GM12801 (cell line): ENCODE results near the gene PFDN1.

Experiments used
- CTCF ChIP-seq: IDR thresholded peaks from one replicate; pipeline ENCODE4 v1.5.1; 2011; ENCODE audit warnings: control low read depth; ENCODE audit not compliant: insufficient read length; ENCODE audit errors: extremely low read depth

Gene PFDN1

GRCh38 chr5:140202610-140203009, 100.3 kb downstream of the PFDN1 start:
- no peak for TF ChIP-seq CTCF

GRCh38 chr5:140202078-140202477, 100.8 kb downstream of the PFDN1 start:
- no peak for TF ChIP-seq CTCF

GRCh38 chr5:140197023-140197422, 105.9 kb downstream of the PFDN1 start:
- no peak for TF ChIP-seq CTCF

- no peak for TF ChIP-seq CTCF
These were observed 106.6 kb downstream of the PFDN1 start for GRCh38 chr5:140196115-140196814.
